Left renal cortex interstitium (tissue), 4 donors: ENCODE results near the gene TMEM235. TPM values are rescaled to one million over a fixed set of nuclear protein-coding genes. Genes with fewer than 3 reads are reported as not detected.

Source experiments
- polyA plus RNA-seq, 4 donors: library from polyadenylated mRNA; unstranded; fragments of 120-200 nt; gene quantifications; one replicate each; pipeline ENCODE4 v1.2.1, GENCODE V29; 2013; ENCODE audit not compliant: insufficient read length in 4 of 4

The TMEM235 gene
- polyA plus RNA-seq, 4 donors, result not detected

Other genes starting within 250 kb of the TMEM235 start
- 10 to 100 TPM; 19.1 to 43.3 (median 35.7) TPM for gene TMC6, start 102.9 kb upstream of the TMEM235 start, polyA plus RNA-seq
- gene TMC8, start 100.9 kb upstream of the TMEM235 start, polyA plus RNA-seq, result 1 to 10 TPM; 1.3 to 3.1 (median 2.4) TPM
- gene C17orf99, start 85.2 kb upstream of the TMEM235 start, polyA plus RNA-seq, result under 1 TPM in 3 of 4 donors, not detected in 1; 0.16 to 0.71 (median 0.38) TPM
- gene SYNGR2, start 63.0 kb upstream of the TMEM235 start, polyA plus RNA-seq, result 10 to 100 TPM; 59.7 to 79.1 (median 68.8) TPM
- 10 to 100 TPM; 22.6 to 40.6 (median 32.4) TPM for gene TK1, start 44.6 kb upstream of the TMEM235 start, polyA plus RNA-seq
- 10 to 100 TPM; 57.0 to 82.0 (median 68.6) TPM for gene AFMID, start 44.3 kb upstream of the TMEM235 start, polyA plus RNA-seq
- gene BIRC5, start 17.4 kb upstream of the TMEM235 start, polyA plus RNA-seq, result 10 to 100 TPM; 23.0 to 34.9 (median 30.6) TPM
- 10 to 100 TPM in 2 of 4 donors, 1 to 10 TPM in 2; 6.9 to 43.3 (median 8.7) TPM for gene SOCS3, start 128.4 kb downstream of the TMEM235 start, polyA plus RNA-seq
- 10 to 100 TPM; 37.9 to 57.7 (median 45.3) TPM for gene PGS1, start 147.0 kb downstream of the TMEM235 start, polyA plus RNA-seq